Subcutaneous preadipocyte (primary cell): ENCODE results near the gene GCM1. TPM values are rescaled to one million over a fixed set of nuclear protein-coding genes. Genes with fewer than 3 reads are reported as not detected.

Experiments
- small RNA-seq: library from RNA; depleted of rRNA; stranded (forward); fragments of <200 nt; gene quantifications from one replicate; pipeline ENCODE3, GENCODE V24; 2012
- total RNA-seq: library from RNA; depleted of rRNA; stranded (reverse); fragments of >200 nt; gene quantifications from 2 replicates; pipeline ENCODE4 v1.2.3, GENCODE V29; 2012

GCM1 gene, protein sequence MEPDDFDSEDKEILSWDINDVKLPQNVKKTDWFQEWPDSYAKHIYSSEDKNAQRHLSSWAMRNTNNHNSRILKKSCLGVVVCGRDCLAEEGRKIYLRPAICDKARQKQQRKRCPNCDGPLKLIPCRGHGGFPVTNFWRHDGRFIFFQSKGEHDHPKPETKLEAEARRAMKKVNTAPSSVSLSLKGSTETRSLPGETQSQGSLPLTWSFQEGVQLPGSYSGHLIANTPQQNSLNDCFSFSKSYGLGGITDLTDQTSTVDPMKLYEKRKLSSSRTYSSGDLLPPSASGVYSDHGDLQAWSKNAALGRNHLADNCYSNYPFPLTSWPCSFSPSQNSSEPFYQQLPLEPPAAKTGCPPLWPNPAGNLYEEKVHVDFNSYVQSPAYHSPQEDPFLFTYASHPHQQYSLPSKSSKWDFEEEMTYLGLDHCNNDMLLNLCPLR
- not detected in 2 replicates for total RNA-seq

DNA sequence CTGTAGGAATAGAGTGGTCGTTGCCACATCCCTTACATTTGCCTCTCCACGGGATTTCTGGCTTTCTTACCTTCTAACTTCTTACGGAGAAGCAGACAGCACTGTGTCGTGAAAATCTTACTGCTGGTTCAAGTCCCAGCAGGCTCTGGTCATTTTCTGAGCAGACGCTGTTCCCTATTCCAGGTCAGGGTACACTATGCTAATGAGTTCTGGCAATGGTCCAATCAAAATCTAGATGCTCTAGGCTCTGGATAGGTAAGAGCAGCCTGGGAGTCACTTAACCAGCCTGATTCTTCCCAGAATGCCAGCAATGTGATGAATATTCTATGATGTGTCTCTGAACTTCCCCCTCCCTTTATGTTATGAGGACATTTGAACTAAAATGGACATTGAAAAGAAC, at the start of gene GCM1:
Gene GCM1, minus strand, starts transcription at position 158 of the 400 bp plus-strand sequence. CDS start 3,209 bp downstream, outside the sequence.

Small RNA genes lying within 50 kb of the gene (small RNA-seq; reads per million reads assigned to genes)
- gene RN7SL244P (not detected), gene RNU6-464P (not detected)

Other genes with a start within 250 kb of the GCM1 start
- not detected in 2 replicates for gene GSTA3, start 239.1 kb downstream of the GCM1 start, total RNA-seq
- gene GSTA4, start 153.6 kb downstream of the GCM1 start, total RNA-seq: 25.0 and 36.7 TPM in 2 replicates
- 7.7 and 10.2 TPM in 2 replicates for gene CILK1, start 87.0 kb downstream of the GCM1 start, total RNA-seq
- 42.0 and 43.4 TPM in 2 replicates for gene FBXO9, start 83.4 kb downstream of the GCM1 start, total RNA-seq
- 77.2 and 85.0 TPM in 2 replicates for gene ELOVL5, start 200.1 kb upstream of the GCM1 start, total RNA-seq